Fibroblast of lung (primary cell): Measurements from ENCODE around the gene C17orf78.

Experiments
- EZH2 ChIP-seq: IDR thresholded peaks from 2 replicates; pipeline ENCODE4 v1.5.1; 2012; ENCODE audit warnings: low read length, control low read depth, mild to moderate bottlenecking; ENCODE audit errors: missing control alignments
- TF ChIP-seq, protein P1 (sequence below), 2 donors: IDR thresholded peaks in 1 of 2; conservative IDR thresholded peaks in 1 of 2; 1 replicate in 1 of 2; 2 replicates in 1 of 2; pipeline ENCODE4 v1.5.1; 2011 to 2012; ENCODE audit warnings: low read length in 2 of 2, control low read depth in 1 of 2, inconsistent platforms in 1 of 2, low read depth in 1 of 2, mild to moderate bottlenecking in 1 of 2

DNA sequence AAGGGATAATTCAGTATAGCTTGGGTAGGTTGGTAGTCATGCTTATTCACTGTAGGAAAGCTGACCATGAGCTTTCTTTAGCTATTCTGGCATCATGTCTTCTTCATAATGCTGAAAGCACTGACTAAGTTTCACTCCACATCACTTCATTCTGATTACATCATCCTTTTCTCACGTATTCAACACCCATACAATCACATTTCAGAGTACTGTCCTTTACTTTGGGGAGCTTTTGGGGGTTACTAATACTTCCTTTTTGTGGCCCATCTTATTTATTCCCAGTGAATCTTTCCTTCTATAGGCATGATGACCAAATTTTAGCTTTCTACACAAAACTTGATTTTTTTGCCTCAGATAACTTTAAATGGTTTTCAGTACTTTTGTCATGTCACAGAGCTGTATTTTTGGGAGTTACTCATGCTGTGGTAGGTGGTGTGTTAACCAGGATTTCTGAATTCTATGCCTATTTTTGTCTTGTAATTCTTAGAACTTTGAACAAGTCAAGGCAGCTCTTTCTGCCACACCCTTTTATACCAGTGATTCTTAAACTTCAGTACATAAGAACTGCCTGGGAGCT is 54.4 kb downstream of the C17orf78 start:
- TF ChIP-seq, protein P1, sequence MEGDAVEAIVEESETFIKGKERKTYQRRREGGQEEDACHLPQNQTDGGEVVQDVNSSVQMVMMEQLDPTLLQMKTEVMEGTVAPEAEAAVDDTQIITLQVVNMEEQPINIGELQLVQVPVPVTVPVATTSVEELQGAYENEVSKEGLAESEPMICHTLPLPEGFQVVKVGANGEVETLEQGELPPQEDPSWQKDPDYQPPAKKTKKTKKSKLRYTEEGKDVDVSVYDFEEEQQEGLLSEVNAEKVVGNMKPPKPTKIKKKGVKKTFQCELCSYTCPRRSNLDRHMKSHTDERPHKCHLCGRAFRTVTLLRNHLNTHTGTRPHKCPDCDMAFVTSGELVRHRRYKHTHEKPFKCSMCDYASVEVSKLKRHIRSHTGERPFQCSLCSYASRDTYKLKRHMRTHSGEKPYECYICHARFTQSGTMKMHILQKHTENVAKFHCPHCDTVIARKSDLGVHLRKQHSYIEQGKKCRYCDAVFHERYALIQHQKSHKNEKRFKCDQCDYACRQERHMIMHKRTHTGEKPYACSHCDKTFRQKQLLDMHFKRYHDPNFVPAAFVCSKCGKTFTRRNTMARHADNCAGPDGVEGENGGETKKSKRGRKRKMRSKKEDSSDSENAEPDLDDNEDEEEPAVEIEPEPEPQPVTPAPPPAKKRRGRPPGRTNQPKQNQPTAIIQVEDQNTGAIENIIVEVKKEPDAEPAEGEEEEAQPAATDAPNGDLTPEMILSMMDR (conservative IDR thresholded peaks at IDR 0.05 in 1 of 2, IDR thresholded peaks at IDR 0.05 in 1 of 2; ENCODE audit: low read depth in 1 of 2, low read length in 2 of 2) = no peak
- TF ChIP-seq EZH2 = no peak
